ENCODE data around the gene THOC6. TPM values are rescaled to one million over a fixed set of nuclear protein-coding genes. Genes with fewer than 3 reads are reported as not detected.
"Not testable (repeated sequence)": the region's sequence is repeated elsewhere in the genome, so short reads cannot be mapped to it uniquely, and the experiment has no call there.

Gene THOC6
- total RNA-seq, 2 donors from 2014 or later: 11.7 to 21.8 TPM

GRCh38 chr16:3047387-3047720 is 23.5 kb downstream of the THOC6 start:
- no peaks in the 10 kb centered on the region for H3K36me3 ChIP-seq (replicated peaks in 1 of 2; ENCODE audit: insufficient read depth in 1 of 2, low read depth in 2 of 2)
- no peak overlapping the region for H3K27ac ChIP-seq
- DNase-seq: no peak
- ATAC-seq: no peak
- intact Hi-C loops (cut with DNase I): no loop called here
- H3K9me3 ChIP-seq: no peaks in the 10 kb centered on the region
- H3K27me3 ChIP-seq: peaks cover 0 to 32% of the 10 kb centered on the region in 2 donors
- H3K4me1 ChIP-seq: peaks cover 21% of the 10 kb centered on the region
- no peak overlapping the region for H3K4me3 ChIP-seq
- 30 to 56% methylated on average over 1 to 12 of the region's 13 CpGs for WGBS, 2 donors
- TF ChIP-seq POLR2A (IDR thresholded peaks at IDR 0.05): no peak
- TF ChIP-seq CTCF (IDR thresholded peaks at IDR 0.05): no peak

GRCh38 chr16:3049921-3050481 is 26.2 kb downstream of the THOC6 start:
- DNase-seq: no peak
- H3K4me1 ChIP-seq: peaks cover 20% of the 10 kb centered on the region
- 81% methylated on average over 26 of the region's 26 CpGs; no CpG with 5 or more reads in 1 of the 2 donors for WGBS, 2 donors
- ATAC-seq: no peak
- H3K9me3 ChIP-seq: no peaks in the 10 kb centered on the region
- peaks cover 0 to 23% of the 10 kb centered on the region in 2 donors for H3K27me3 ChIP-seq
- no peak overlapping the region for H3K4me3 ChIP-seq
- TF ChIP-seq CTCF (IDR thresholded peaks at IDR 0.05): no peak
- TF ChIP-seq POLR2A (IDR thresholded peaks at IDR 0.05): no peak
- H3K27ac ChIP-seq: no peak overlapping the region
- no peaks in the 10 kb centered on the region for H3K36me3 ChIP-seq (replicated peaks in 1 of 2; ENCODE audit: insufficient read depth in 1 of 2, low read depth in 2 of 2)
- intact Hi-C loops (cut with DNase I): loop anchor here (10.0 kb wide), 1 partner anchor 65 kb away; the partner anchor contains the start of gene ZNF205

GRCh38 chr16:3050487-3050886 is 26.7 kb downstream of the THOC6 start:
- no peak overlapping the region for H3K4me3 ChIP-seq
- no peaks in the 10 kb centered on the region for H3K9me3 ChIP-seq
- no peak for TF ChIP-seq POLR2A (IDR thresholded peaks at IDR 0.05)
- no peak for TF ChIP-seq CTCF (IDR thresholded peaks at IDR 0.05)
- no peak overlapping the region for H3K27ac ChIP-seq
- intact Hi-C loops (cut with DNase I): loop anchor here (10.0 kb wide), 1 partner anchor 64 kb away; the partner anchor contains the start of gene ZNF205
- 67 to 80% methylated on average over 5 of the region's 5 CpGs for WGBS, 2 donors
- DNase-seq: no peak
- H3K4me1 ChIP-seq: peaks cover 16% of the 10 kb centered on the region
- ATAC-seq: no peak
- H3K36me3 ChIP-seq (replicated peaks in 1 of 2; ENCODE audit: insufficient read depth in 1 of 2, low read depth in 2 of 2): no peaks in the 10 kb centered on the region
- H3K27me3 ChIP-seq: peaks cover 0 to 19% of the 10 kb centered on the region in 2 donors

- Histone ChIP-seq H3K27me3 (peaks cover 0 to 16% of the 10 kb centered on the region in 2 donors), H3K4me3 (no peak overlapping the region), H3K9me3 (no peaks in the 10 kb centered on the region), H3K27ac (no peak overlapping the region), H3K36me3 (replicated peaks in 1 of 2; ENCODE audit: insufficient read depth in 1 of 2, low read depth in 2 of 2) (no peaks in the 10 kb centered on the region), H3K4me1 (peaks cover 11% of the 10 kb centered on the region)
- no peak for DNase-seq
- ATAC-seq: no peak
- intact Hi-C loops (cut with DNase I): loop anchor here (10.0 kb wide), 1 partner anchor 64 kb away; the partner anchor contains the start of gene ZNF205
- TF ChIP-seq CTCF (IDR thresholded peaks at IDR 0.05) (no peak), POLR2A (IDR thresholded peaks at IDR 0.05) (no peak)
- WGBS, 2 donors: 14 to 31% methylated on average over 4 of the region's 4 CpGs
Measured at GRCh38 chr16:3051009-3051408, 27.2 kb downstream of the THOC6 start.

GRCh38 chr16:3051494-3051893 is 27.7 kb downstream of the THOC6 start:
- no peak for TF ChIP-seq POLR2A (IDR thresholded peaks at IDR 0.05)
- TF ChIP-seq CTCF (IDR thresholded peaks at IDR 0.05): no peak
- no peak for ATAC-seq
- Histone ChIP-seq H3K4me1 (peaks cover 6% of the 10 kb centered on the region), H3K9me3 (no peaks in the 10 kb centered on the region), H3K36me3 (replicated peaks in 1 of 2; ENCODE audit: insufficient read depth in 1 of 2, low read depth in 2 of 2) (no peaks in the 10 kb centered on the region), H3K27me3 (peaks cover 0 to 13% of the 10 kb centered on the region in 2 donors), H3K4me3 (no peak overlapping the region), H3K27ac (no peak overlapping the region)
- intact Hi-C loops (cut with DNase I): loop anchor here (10.0 kb wide), 1 partner anchor 63 kb away; the partner anchor contains the start of gene ZNF205
- DNase-seq: no peak
- 80 to 84% methylated on average over 7 to 9 of the region's 9 CpGs for WGBS, 2 donors

- WGBS, 2 donors: 81% methylated on average over 12 of the region's 12 CpGs; no CpG with 5 or more reads in 1 of the 2 donors
- H3K36me3 ChIP-seq (replicated peaks in 1 of 2; ENCODE audit: insufficient read depth in 1 of 2, low read depth in 2 of 2); H3K27me3 ChIP-seq; DNase-seq; H3K27ac ChIP-seq; H3K4me1 ChIP-seq; ATAC-seq; H3K9me3 ChIP-seq; H3K4me3 ChIP-seq: not testable (repeated sequence)
- intact Hi-C loops (cut with DNase I): loop anchor here (10.0 kb wide), 1 partner anchor 62 kb away; the partner anchor contains the start of gene ZNF205
Measured at GRCh38 chr16:3052571-3053329, 28.9 kb downstream of the THOC6 start.

GRCh38 chr16:3053330-3053710 is 29.5 kb downstream of the THOC6 start:
- not testable (repeated sequence) for H3K4me1 ChIP-seq; DNase-seq; H3K9me3 ChIP-seq; H3K27me3 ChIP-seq; H3K36me3 ChIP-seq (replicated peaks in 1 of 2; ENCODE audit: insufficient read depth in 1 of 2, low read depth in 2 of 2); H3K4me3 ChIP-seq; H3K27ac ChIP-seq; ATAC-seq
- WGBS, 2 donors: 83 to 90% methylated on average over 6 to 11 of the region's 13 CpGs
- intact Hi-C loops (cut with DNase I): loop anchor here (10.0 kb wide), 1 partner anchor 61 kb away; the partner anchor contains the start of gene ZNF205

Data from body of pancreas (tissue), 4 donors.